GM19463 (cell line): Measurements from ENCODE around the gene TIMD4.
"Not testable (repeated sequence)": the region's sequence is repeated elsewhere in the genome, so short reads cannot be mapped to it uniquely, and the experiment has no call there.

Experiments
- ATAC-seq: cut with Tn5 transposase; IDR thresholded peaks from one replicate; pipeline ENCODE4 v1.9.1; 2021; ENCODE audit warnings: mild to moderate bottlenecking, moderate library complexity; ENCODE audit not compliant: unreplicated experiment

The TIMD4 gene

GRCh38 chr5:156925767-156926166 is 37.3 kb downstream of the TIMD4 start:
- ATAC-seq, result not testable (repeated sequence)

- ATAC-seq, result peak; percentile 32
These were observed 40.7 kb downstream of the TIMD4 start for GRCh38 chr5:156922207-156922792.

GRCh38 chr5:156920861-156921431 is 42.1 kb downstream of the TIMD4 start:
- peak; percentile 46 for ATAC-seq

- ATAC-seq, result peak; percentile 56
These were observed 42.8 kb downstream of the TIMD4 start for GRCh38 chr5:156920042-156920860.

- ATAC-seq, result no peak
These were observed 44.6 kb downstream of the TIMD4 start for GRCh38 chr5:156918311-156918845.

- ATAC-seq, result peak; percentile 7
These were observed 48.7 kb downstream of the TIMD4 start for GRCh38 chr5:156914371-156914737.

GRCh38 chr5:156913719-156914370 is 49.2 kb downstream of the TIMD4 start:
- peak; percentile 82 for ATAC-seq

- no peak for ATAC-seq
These were observed 49.7 kb downstream of the TIMD4 start for GRCh38 chr5:156913355-156913718.

GRCh38 chr5:156912869-156913268 is 50.2 kb downstream of the TIMD4 start:
- no peak for ATAC-seq

GRCh38 chr5:156909180-156909579 is 53.8 kb downstream of the TIMD4 start:
- no peak for ATAC-seq

- no peak for ATAC-seq
These were observed 55.4 kb downstream of the TIMD4 start for GRCh38 chr5:156907667-156908066.

- no peak for ATAC-seq
These were observed 56.2 kb downstream of the TIMD4 start for GRCh38 chr5:156906807-156907206.

- ATAC-seq, result no peak
These were observed 66.5 kb downstream of the TIMD4 start for GRCh38 chr5:156896546-156896945.

- ATAC-seq, result peak; percentile 60
These were observed 69.5 kb downstream of the TIMD4 start for GRCh38 chr5:156893517-156893916.

- no peak for ATAC-seq
These were observed 70.2 kb downstream of the TIMD4 start for GRCh38 chr5:156892864-156893263.

GRCh38 chr5:156892223-156892622 is 70.8 kb downstream of the TIMD4 start:
- no peak for ATAC-seq

GRCh38 chr5:156888520-156888919 is 74.5 kb downstream of the TIMD4 start:
- ATAC-seq, result peak; percentile 55

GRCh38 chr5:156883316-156883875 is 79.6 kb downstream of the TIMD4 start:
- peak; percentile 39 for ATAC-seq

- peak; percentile 82 for ATAC-seq
These were observed 83.3 kb downstream of the TIMD4 start for GRCh38 chr5:156879665-156880285.

GRCh38 chr5:156871212-156871611 is 91.8 kb downstream of the TIMD4 start:
- ATAC-seq, result no peak

GRCh38 chr5:156870498-156870839 is 92.6 kb downstream of the TIMD4 start:
- ATAC-seq, result no peak
